Esophagus squamous epithelium (tissue), 5 donors: ENCODE data around the gene SNX8. TPM values are rescaled to one million over a fixed set of nuclear protein-coding genes. Genes with fewer than 3 reads are reported as not detected.

Source experiments
- DNase-seq: peaks from one replicate; lab custom pipeline; 2025; lab: John Stamatoyannopoulos, UW
- H3K27ac ChIP-seq, 4 donors: fragments of 200-600 bp; sonication (generic); one replicate each; pipeline ENCODE4 v1.5.1; 2016 to 2019; ENCODE audit warnings: mild to moderate bottlenecking in 1 of 4
- H3K27me3 ChIP-seq, 4 donors: fragments of 200-600 bp; sonication (generic); 1 replicate in 3 of 4; 2 replicates in 1 of 4; pipeline versions ENCODE4 v1.5.1 to v1.6.0; 2017 to 2021; ENCODE audit warnings: antibody characterized with exemption in 1 of 4
- H3K36me3 ChIP-seq, 3 donors: fragments of 200-600 bp; sonication (generic); one replicate each; pipeline ENCODE4 v1.5.1; 2016 to 2019
- H3K4me1 ChIP-seq, 3 donors: fragments of 200-600 bp; sonication (generic); one replicate each; pipeline ENCODE4 v1.5.1; 2017 to 2019
- H3K4me3 ChIP-seq, 4 donors: fragments of 200-600 bp; sonication (generic); 1 replicate in 3 of 4; 2 replicates in 1 of 4; pipeline ENCODE4 v1.5.1; 2016 to 2019; ENCODE audit warnings: mild to moderate bottlenecking in 2 of 4, moderate library complexity in 1 of 4
- H3K9me3 ChIP-seq, 3 donors: fragments of 200-600 bp; sonication (generic); one replicate each; pipeline ENCODE4 v1.5.1; 2016 to 2019
- POLR2A ChIP-seq, 4 donors: fragments of 450-650 bp; IDR thresholded peaks; one replicate each; pipeline ENCODE4 v1.6.1; 2017; ENCODE audit warnings: antibody characterized with exemption in 4 of 4, mild to moderate bottlenecking in 4 of 4, moderate library complexity in 3 of 4
- WGBS, 2 donors: methylation state at CpG; one replicate each; pipeline ENCODE4 v1.1.5; 2018; 5-methylcytosine and 5-hydroxymethylcytosine counted together
- intact Hi-C: fragments of 100-400 bp; cut with DNase I; formaldehyde crosslinking; loops from one replicate; pipeline ENCODE4 v1.15.0; 2022
- total RNA-seq, 4 donors: library from RNA; depleted of rRNA; stranded (reverse); fragments of >200 nt; gene quantifications; one replicate each; pipeline ENCODE4 v1.1.0, GENCODE V29; 2016
- TF ChIP-seq, protein P1 (sequence below), 6 experiments: fragments of 450-650 bp in 4 of 6; fragments of 200-600 bp in 2 of 6; sonication (generic) in 2 of 6; IDR thresholded peaks; one replicate each; pipeline ENCODE4 v1.5.1; 2016 to 2019; ENCODE audit warnings: antibody characterized with exemption in 6 of 6, mild to moderate bottlenecking in 4 of 6, moderate library complexity in 4 of 6
- donor health status: DM: yes; HTN: yes; CAD: no.

Gene SNX8
- total RNA-seq, 4 donors from 2014 or later: 4.7 to 17.9 (median 12.5) TPM

DNA sequence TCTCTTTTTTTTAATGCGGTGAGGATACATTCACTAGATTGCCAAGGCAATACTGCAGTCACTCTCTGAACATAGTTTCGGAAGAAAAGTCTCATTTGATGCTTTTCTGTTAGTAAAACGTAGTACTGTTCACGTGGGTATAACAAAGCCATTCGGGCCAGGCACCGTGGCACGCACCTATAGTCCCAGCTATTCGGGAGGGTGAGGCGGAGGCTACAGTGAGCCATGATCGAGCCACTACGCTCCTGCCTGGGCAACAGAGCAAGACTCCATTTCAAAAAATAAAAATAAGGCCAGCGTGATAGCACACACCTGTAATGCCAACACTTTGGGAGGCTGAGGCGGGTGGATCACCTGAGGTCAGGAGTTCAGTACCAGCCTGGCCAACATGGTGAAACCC lies 24.6 kb downstream of the SNX8 start:
- intact Hi-C loops: no loop called here
- WGBS, 2 donors: 80 to 87% methylated on average over 9 to 13 of the region's 13 CpGs

DNA sequence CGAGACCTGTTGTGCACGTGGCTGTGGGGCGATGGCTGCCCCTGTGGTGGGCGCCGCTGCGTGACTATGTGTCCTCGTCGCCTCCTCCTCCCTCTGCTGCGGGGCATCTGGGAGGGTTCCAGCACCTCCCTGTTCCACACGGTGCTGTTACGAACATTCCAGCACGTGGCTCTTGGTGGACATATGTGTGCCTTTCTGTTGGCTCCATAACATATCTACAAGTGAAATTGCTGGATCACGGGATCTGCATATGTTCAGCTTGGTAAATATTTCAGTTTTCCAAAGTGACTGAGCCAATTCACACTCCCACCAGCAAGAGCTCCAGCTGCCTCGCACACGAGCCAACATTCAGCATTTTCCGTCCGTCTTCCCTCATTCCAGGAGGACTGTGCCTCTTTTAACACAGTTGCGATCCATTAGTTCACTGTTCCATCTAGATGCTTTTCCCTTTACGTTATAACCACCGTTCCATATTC lies 25.1 kb downstream of the SNX8 start:
- no peak for TF ChIP-seq POLR2A (IDR thresholded peaks at IDR 0.05)
- TF ChIP-seq, protein P1, sequence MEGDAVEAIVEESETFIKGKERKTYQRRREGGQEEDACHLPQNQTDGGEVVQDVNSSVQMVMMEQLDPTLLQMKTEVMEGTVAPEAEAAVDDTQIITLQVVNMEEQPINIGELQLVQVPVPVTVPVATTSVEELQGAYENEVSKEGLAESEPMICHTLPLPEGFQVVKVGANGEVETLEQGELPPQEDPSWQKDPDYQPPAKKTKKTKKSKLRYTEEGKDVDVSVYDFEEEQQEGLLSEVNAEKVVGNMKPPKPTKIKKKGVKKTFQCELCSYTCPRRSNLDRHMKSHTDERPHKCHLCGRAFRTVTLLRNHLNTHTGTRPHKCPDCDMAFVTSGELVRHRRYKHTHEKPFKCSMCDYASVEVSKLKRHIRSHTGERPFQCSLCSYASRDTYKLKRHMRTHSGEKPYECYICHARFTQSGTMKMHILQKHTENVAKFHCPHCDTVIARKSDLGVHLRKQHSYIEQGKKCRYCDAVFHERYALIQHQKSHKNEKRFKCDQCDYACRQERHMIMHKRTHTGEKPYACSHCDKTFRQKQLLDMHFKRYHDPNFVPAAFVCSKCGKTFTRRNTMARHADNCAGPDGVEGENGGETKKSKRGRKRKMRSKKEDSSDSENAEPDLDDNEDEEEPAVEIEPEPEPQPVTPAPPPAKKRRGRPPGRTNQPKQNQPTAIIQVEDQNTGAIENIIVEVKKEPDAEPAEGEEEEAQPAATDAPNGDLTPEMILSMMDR (IDR thresholded peaks at IDR 0.05): no peak
- Histone ChIP-seq H3K9me3 (no peaks in the 10 kb centered on the region), H3K4me3 (no peak overlapping the region), H3K36me3 (no peaks in the 10 kb centered on the region), H3K4me1 (no peaks in the 10 kb centered on the region), H3K27ac (no peak overlapping the region), H3K27me3 (no peaks in the 10 kb centered on the region)
- 77 to 83% methylated on average over 20 of the region's 20 CpGs for WGBS, 2 donors
- no peak for DNase-seq
- intact Hi-C loops: no loop called here

More for the DNA sequence above, 24.6 kb downstream of the SNX8 start:
- Histone ChIP-seq H3K4me3 (no peak overlapping the region), H3K4me1 (no peaks in the 10 kb centered on the region), H3K27me3 (no peaks in the 10 kb centered on the region), H3K9me3 (no peaks in the 10 kb centered on the region), H3K27ac (no peak overlapping the region), H3K36me3 (no peaks in the 10 kb centered on the region)
- TF ChIP-seq POLR2A (IDR thresholded peaks at IDR 0.05): no peak
- TF ChIP-seq, protein P1 (IDR thresholded peaks at IDR 0.05): no peak
- no peak for DNase-seq

DNA sequence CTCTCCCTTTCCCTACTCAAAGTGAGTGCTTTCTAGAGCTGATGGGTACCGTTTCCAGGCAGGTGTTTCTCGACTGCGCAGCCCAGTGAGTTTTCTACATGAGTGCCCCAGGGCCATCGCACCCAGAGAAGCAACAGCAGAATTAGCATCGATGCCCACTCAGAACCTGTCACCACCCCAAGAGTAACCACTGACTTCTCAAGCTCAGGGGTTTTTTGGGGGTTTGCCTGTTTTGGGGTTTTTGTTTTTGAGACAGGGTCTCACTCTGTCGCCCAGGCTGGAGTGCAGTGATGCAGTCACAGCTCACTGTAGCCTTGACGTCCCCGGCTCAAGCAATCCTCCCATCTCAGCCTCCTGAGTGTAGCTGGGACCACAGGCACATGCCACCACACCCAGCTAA lies 25.7 kb downstream of the SNX8 start:
- intact Hi-C loops: no loop called here
- Histone ChIP-seq H3K9me3 (no peaks in the 10 kb centered on the region), H3K4me3 (no peak overlapping the region), H3K4me1 (no peaks in the 10 kb centered on the region), H3K27ac (no peak overlapping the region), H3K27me3 (no peaks in the 10 kb centered on the region), H3K36me3 (no peaks in the 10 kb centered on the region)
- TF ChIP-seq POLR2A (IDR thresholded peaks at IDR 0.05): no peak
- TF ChIP-seq, protein P1 (IDR thresholded peaks at IDR 0.05): no peak
- no peak for DNase-seq
- 73 to 82% methylated on average over 8 of the region's 8 CpGs for WGBS, 2 donors

DNA sequence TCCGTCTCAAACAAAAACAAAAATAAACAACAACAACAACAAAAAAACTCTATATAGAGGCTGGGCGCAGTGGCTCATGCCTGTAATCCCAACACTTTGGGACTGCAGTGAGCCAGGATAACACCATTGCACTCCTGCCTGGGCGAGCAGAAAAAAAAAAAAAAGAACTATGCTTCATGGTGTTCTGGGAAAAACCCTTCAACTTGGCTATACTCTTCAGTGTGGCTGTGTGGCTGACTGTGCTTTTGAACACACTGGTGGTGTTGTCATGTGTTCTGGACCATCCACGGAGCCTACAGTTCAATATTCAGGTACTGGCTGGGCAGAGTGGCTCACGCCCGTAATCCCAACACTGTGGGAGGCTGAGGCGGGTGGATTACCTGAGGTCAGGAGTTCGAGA lies 26.5 kb downstream of the SNX8 start:
- Histone ChIP-seq H3K9me3 (no peaks in the 10 kb centered on the region), H3K4me3 (no peak overlapping the region), H3K27me3 (no peaks in the 10 kb centered on the region), H3K27ac (no peak overlapping the region), H3K36me3 (no peaks in the 10 kb centered on the region), H3K4me1 (no peaks in the 10 kb centered on the region)
- intact Hi-C loops: no loop called here
- 67 to 87% methylated on average over 4 to 8 of the region's 8 CpGs for WGBS, 2 donors
- no peak for DNase-seq
- TF ChIP-seq, protein P1 (IDR thresholded peaks at IDR 0.05): no peak
- no peak for TF ChIP-seq POLR2A (IDR thresholded peaks at IDR 0.05)

DNA sequence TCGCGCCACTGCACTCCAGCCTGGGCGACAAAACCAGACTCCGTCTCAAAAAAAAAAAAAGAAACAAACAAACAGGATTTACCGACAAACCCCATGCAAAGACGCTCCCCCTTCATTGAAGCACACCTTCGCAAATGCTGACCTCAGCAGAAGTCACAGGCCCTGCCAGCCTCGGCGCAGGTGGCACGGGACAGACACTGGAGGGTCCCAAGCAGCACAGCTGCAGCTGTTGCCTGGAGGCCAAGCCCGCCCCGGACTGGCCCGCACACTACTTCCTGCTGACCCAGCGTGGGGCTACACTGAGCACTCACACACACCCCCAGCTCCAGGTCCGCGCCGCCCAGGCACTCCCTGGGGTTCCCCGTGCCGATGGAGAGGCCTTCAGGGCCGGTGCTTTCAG lies 31.2 kb downstream of the SNX8 start:
- no peak overlapping the region for H3K4me3 ChIP-seq
- no peaks in the 10 kb centered on the region for H3K36me3 ChIP-seq
- intact Hi-C loops: no loop called here
- TF ChIP-seq POLR2A (IDR thresholded peaks at IDR 0.05): no peak
- TF ChIP-seq, protein P1 (IDR thresholded peaks at IDR 0.05): no peak
- H3K27ac ChIP-seq: no peak overlapping the region
- no peaks in the 10 kb centered on the region for H3K9me3 ChIP-seq
- no peaks in the 10 kb centered on the region for H3K27me3 ChIP-seq
- WGBS, 2 donors: 95% methylated on average over 12 of the region's 20 CpGs; no CpG with 5 or more reads in 1 of the 2 donors
- DNase-seq: no peak
- H3K4me1 ChIP-seq: peaks cover 0 to 12% (median 0%) of the 10 kb centered on the region in 3 donors
